PFSK-1 (cell line): ENCODE data around the gene NLRP4. TPM values are rescaled to one million over a fixed set of nuclear protein-coding genes. Genes with fewer than 3 reads are reported as not detected.

ENCODE experiments used
- FOXP2 ChIP-seq: optimal IDR thresholded peaks from 2 replicates; pipeline ENCODE3; 2011; ENCODE audit warnings: borderline replicate concordance, control low read depth, inconsistent platforms; ENCODE audit not compliant: insufficient read depth; ENCODE audit errors: extremely low read length, extremely low read depth
- POLR2AphosphoS5 ChIP-seq: IDR thresholded peaks from 2 replicates; pipeline ENCODE4 v1.6.1; 2012; ENCODE audit warnings: low read depth, mild to moderate bottlenecking, control low read depth, low read length, moderate library complexity
- REST ChIP-seq, 2 experiments: IDR thresholded peaks; 2 replicates each; pipeline versions ENCODE4 v1.6.1 to v1.8.0; 2011 to 2012; ENCODE audit warnings: low read depth in 2 of 2, low read length in 2 of 2, control low read depth in 1 of 2, inconsistent platforms in 1 of 2, mild to moderate bottlenecking in 1 of 2, moderate library complexity in 1 of 2; ENCODE audit not compliant: insufficient read depth in 1 of 2
- SIN3A ChIP-seq: IDR thresholded peaks from 2 replicates; pipeline ENCODE4 v1.6.1; 2012; ENCODE audit warnings: mild to moderate bottlenecking, low read length, moderate library complexity, borderline replicate concordance; ENCODE audit not compliant: insufficient read depth
- TAF1 ChIP-seq: IDR thresholded peaks from 2 replicates; pipeline ENCODE4 v1.6.1; 2012; ENCODE audit warnings: low read length, control low read depth, borderline replicate concordance; ENCODE audit not compliant: insufficient read depth
- polyA plus RNA-seq: library from polyadenylated mRNA; unstranded; fragments of >200 nt; gene quantifications from one replicate; pipeline ENCODE4 v1.2.1, GENCODE V29; 2012; ENCODE audit warnings: low read depth, missing spikeins; ENCODE audit not compliant: insufficient read length

Gene NLRP4
- not detected for polyA plus RNA-seq

- no peak for TF ChIP-seq FOXP2
- TF ChIP-seq TAF1, result no peak
- no peak for TF ChIP-seq POLR2AphosphoS5
- TF ChIP-seq REST (IDR thresholded peaks at IDR 0.05; ENCODE audit: insufficient read depth in 1 of 2, low read depth in 2 of 2, low read length in 2 of 2), result no peak
- TF ChIP-seq SIN3A, result no peak
Measured at GRCh38 chr19:55836340-55836739, at the start of gene NLRP4. TSS of gene NLRP4 (plus strand) at chr19:55836540. CDS start at chr19:55852081, 15,541 bp downstream.

- TF ChIP-seq TAF1, result no peak
- no peak for TF ChIP-seq SIN3A
- TF ChIP-seq FOXP2, result no peak
- no peak for TF ChIP-seq REST (IDR thresholded peaks at IDR 0.05; ENCODE audit: insufficient read depth in 1 of 2, low read depth in 2 of 2, low read length in 2 of 2)
Measured at GRCh38 chr19:55795021-55795420, 41.3 kb upstream of the NLRP4 start.

- TF ChIP-seq SIN3A, result no peak
Measured at GRCh38 chr19:55801416-55801815, 34.9 kb upstream of the NLRP4 start.

GRCh38 chr19:55802281-55802680 lies 34.1 kb upstream of the NLRP4 start:
- TF ChIP-seq FOXP2 (no peak), POLR2AphosphoS5 (no peak)

- TF ChIP-seq REST (IDR thresholded peaks at IDR 0.05; ENCODE audit: insufficient read depth in 1 of 2, low read depth in 2 of 2, low read length in 2 of 2) (no peak), SIN3A (no peak), TAF1 (no peak), POLR2AphosphoS5 (no peak), FOXP2 (no peak)
Measured at GRCh38 chr19:55809381-55810058, 26.8 kb upstream of the NLRP4 start.

GRCh38 chr19:55811340-55811739 lies 25.0 kb upstream of the NLRP4 start:
- TF ChIP-seq FOXP2 (no peak), REST (IDR thresholded peaks at IDR 0.05; ENCODE audit: insufficient read depth in 1 of 2, low read depth in 2 of 2, low read length in 2 of 2) (no peak), POLR2AphosphoS5 (no peak), TAF1 (no peak), SIN3A (no peak)
